Naive thymus-derived CD4-positive, alpha-beta T cell (primary cell): Measurements from ENCODE around the gene DOCK8. TPM values are rescaled to one million over a fixed set of nuclear protein-coding genes. Genes with fewer than 3 reads are reported as not detected.

Experiments
- ATAC-seq: fragments of 150-1000 bp; cut with Tn5 transposase; 2 replicates; pipeline ENCODE4 v1.10.0; 2021; ENCODE audit warnings: mild to moderate bottlenecking, moderate library complexity
- CTCF ChIA-PET: fragments of 350-600 bp; sonication (Branson Sonifier 250); formaldehyde crosslinking; loops from one replicate; lab custom pipeline; 2021; ENCODE audit warnings: antibody characterized with exemption; lab: Charles Lee
- POLR2A ChIA-PET: fragments of 350-600 bp; sonication (Branson Sonifier 250); formaldehyde crosslinking; loops from one replicate; lab custom pipeline; 2021; ENCODE audit warnings: antibody characterized with exemption, inconsistent platforms; lab: Charles Lee
- DNase-seq, 9 donors: peaks; one replicate each; pipeline versions ENCODE4 v3.0.0 to v3.0.0-alpha.2; 2020 to 2022; ENCODE audit warnings: mixed read lengths in 1 of 9
- H3K27ac ChIP-seq: one replicate; pipeline ENCODE4 v1.7.0; 2013; ENCODE audit warnings: mild to moderate bottlenecking, low read depth, low read length, moderate library complexity
- H3K27me3 ChIP-seq, 2 donors: one replicate each; pipeline ENCODE4 v1.7.0; 2013; ENCODE audit warnings: low read length in 2 of 2, mild to moderate bottlenecking in 2 of 2, moderate library complexity in 2 of 2; ENCODE audit not compliant: control insufficient read depth in 2 of 2, insufficient read depth in 2 of 2
- H3K36me3 ChIP-seq, 3 experiments: 1 replicate in 2 of 3; 2 replicates in 1 of 3; pipeline ENCODE4 v1.7.0; 2013; ENCODE audit warnings: low read length in 3 of 3, mild to moderate bottlenecking in 3 of 3, moderate library complexity in 1 of 3; ENCODE audit not compliant: insufficient read depth in 3 of 3, control insufficient read depth in 2 of 3
- H3K4me1 ChIP-seq, 2 donors: one replicate each; pipeline ENCODE4 v1.7.0; 2013; ENCODE audit warnings: low read length in 2 of 2, mild to moderate bottlenecking in 2 of 2, moderate library complexity in 1 of 2; ENCODE audit not compliant: control insufficient read depth in 2 of 2, insufficient read depth in 2 of 2
- H3K4me3 ChIP-seq: 2 replicates; pipeline ENCODE4 v1.7.0; 2013; ENCODE audit warnings: mild to moderate bottlenecking, low read length
- H3K9me3 ChIP-seq, 3 experiments: 1 replicate in 2 of 3; 2 replicates in 1 of 3; pipeline ENCODE4 v1.7.0; 2013; ENCODE audit warnings: low read length in 3 of 3; ENCODE audit not compliant: control insufficient read depth in 2 of 3
- H3K27ac Mint-ChIP-seq, 9 donors: one replicate each; pipeline ENCODE4 v1.8.0; 2020 to 2022; ENCODE audit warnings: mixed read lengths in 9 of 9, mild to moderate bottlenecking in 8 of 9, moderate library complexity in 5 of 9, inconsistent platforms in 2 of 9
- H3K27me3 Mint-ChIP-seq, 5 donors: one replicate each; pipeline ENCODE4 v1.8.0; 2021 to 2022; ENCODE audit warnings: mixed read lengths in 5 of 5, mild to moderate bottlenecking in 1 of 5
- H3K36me3 Mint-ChIP-seq, 5 donors: one replicate each; pipeline ENCODE4 v1.8.0; 2020 to 2022; ENCODE audit warnings: mixed read lengths in 5 of 5, mild to moderate bottlenecking in 3 of 5, inconsistent platforms in 1 of 5
- H3K4me1 Mint-ChIP-seq, 7 donors: one replicate each; pipeline ENCODE4 v1.8.0; 2020 to 2022; ENCODE audit warnings: mixed read lengths in 7 of 7, mild to moderate bottlenecking in 3 of 7, inconsistent platforms in 1 of 7
- H3K4me3 Mint-ChIP-seq, 10 donors: one replicate each; pipeline ENCODE4 v1.8.0; 2020 to 2022; ENCODE audit warnings: mild to moderate bottlenecking in 10 of 10, mixed read lengths in 10 of 10, moderate library complexity in 6 of 10, inconsistent platforms in 2 of 10
- H3K9me3 Mint-ChIP-seq, 11 donors: one replicate each; pipeline ENCODE4 v1.8.0; 2020 to 2022; ENCODE audit warnings: mixed read lengths in 11 of 11, mild to moderate bottlenecking in 4 of 11, inconsistent platforms in 1 of 11, moderate library complexity in 1 of 11
- intact Hi-C, 2 donors: fragments of 100-400 bp; cut with micrococcal nuclease; formaldehyde crosslinking; loops; one replicate each; pipeline ENCODE4 v1.15.1; 2023
- polyA plus RNA-seq, 2 donors: library from polyadenylated mRNA; unstranded; fragments of 300-500 nt; fragmentation: Illumina TruSeq; gene quantifications; one replicate each; pipeline ENCODE4 v1.2.3, GENCODE V29; 2021
- total RNA-seq, 6 experiments: library from RNA in 5 of 6; stranded (reverse) in 5 of 6; gene quantifications; 1 replicate in 5 of 6; 2 replicates in 1 of 6; pipeline ENCODE4 v1.2.3 and lab custom pipeline; 2021 to 2026

DOCK8 gene
- total and polyA plus RNA-seq, 7 experiments from 2014 or later, result 47.7 to 294 (median 225) TPM

DNA sequence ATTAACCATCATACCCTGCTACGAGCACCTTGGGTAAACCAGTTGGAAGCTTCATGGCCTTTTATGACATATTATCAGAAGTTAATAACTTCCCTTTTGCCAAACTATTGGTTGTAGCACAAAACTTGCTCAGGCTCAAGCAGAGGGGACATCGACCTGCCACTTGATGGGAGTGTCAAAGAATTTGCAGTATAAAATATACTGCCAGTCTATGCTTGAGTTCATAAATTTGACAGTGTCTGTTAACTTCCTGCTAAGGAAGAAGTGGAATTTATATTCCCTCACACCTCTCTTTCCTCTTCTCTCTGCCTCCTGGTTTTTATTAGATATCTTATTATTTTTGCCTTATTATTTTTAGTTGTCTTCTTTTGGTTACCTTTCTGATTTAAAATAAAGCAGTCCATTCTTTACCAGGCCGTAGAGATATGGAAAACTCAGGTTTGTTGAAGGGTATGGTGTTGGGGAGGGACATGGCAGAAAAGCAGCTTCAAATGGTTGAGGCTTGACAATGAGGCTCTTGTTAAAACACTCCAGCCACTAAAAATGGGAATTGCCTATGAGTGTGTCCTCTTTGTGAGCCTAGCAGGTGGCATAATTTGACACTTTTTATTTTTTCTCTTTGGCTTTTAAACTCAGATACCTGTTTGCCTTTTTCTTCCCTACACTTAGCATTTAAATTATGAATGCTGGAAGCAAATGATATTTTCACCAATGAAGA lies 298.0 kb downstream of the DOCK8 start:
- intact Hi-C loops, result no loop called here
- ChIA-PET CTCF (no interaction called here), POLR2A (interaction anchor here (0.7 to 1.2 kb wide), 2 partner anchors 9 kb away, joined by 3 to 4 read pairs; no protein-coding TSS in a partner anchor)
- H3K9me3 ChIP-seq, result no peaks in the 10 kb centered on the region
- Mint-ChIP-seq H3K4me3 (peak overlapping the region in 2 of 10 donors; percentile 18 to 29), H3K4me1 (peaks cover 12 to 58% (median 42%) of the 10 kb centered on the region in 7 donors), H3K27me3 (peaks cover 0 to 17% (median 0%) of the 10 kb centered on the region in 5 donors), H3K9me3 (peaks cover 0 to 16% (median 6%) of the 10 kb centered on the region in 11 donors), H3K36me3 (peaks cover 0 to 16% (median 4%) of the 10 kb centered on the region in 5 donors), H3K27ac (peak overlapping the region in 8 of 9 donors; percentile 13 to 97 (median 57))
- H3K36me3 ChIP-seq, result no peaks in the 10 kb centered on the region
- no peak overlapping the region for H3K4me3 ChIP-seq
- ATAC-seq, result no peak
- H3K27ac ChIP-seq, result no peak overlapping the region
- peaks cover 6 to 28% of the 10 kb centered on the region in 2 donors for H3K4me1 ChIP-seq
- H3K27me3 ChIP-seq, result no peaks in the 10 kb centered on the region
- DNase-seq, result no peak

Other genes starting within 250 kb of the DOCK8 start
- 10 to 100 TPM; 17.1 to 41.9 (median 24.9) TPM for gene WASHC1, start 185.4 kb upstream of the DOCK8 start, total RNA-seq
- gene WASHC1, start 185.4 kb upstream of the DOCK8 start, polyA plus RNA-seq, result 1 to 10 TPM; 1.4 to 1.5 TPM
- under 1 TPM in 3 of 5 experiments, not detected in 2; 0.22 to 0.38 (median 0.27) TPM for gene FOXD4, start 96.4 kb upstream of the DOCK8 start, total RNA-seq
- gene FOXD4, start 96.4 kb upstream of the DOCK8 start, polyA plus RNA-seq, result under 1 TPM; 0.09 to 0.12 TPM
- 10 to 100 TPM; 18.1 to 30.6 (median 27.6) TPM for gene ZNG1A, start 35.8 kb upstream of the DOCK8 start, total RNA-seq
- 10 to 100 TPM; 16.4 to 27.2 TPM for gene ZNG1A, start 35.8 kb upstream of the DOCK8 start, polyA plus RNA-seq